HepG2 (cell line): Measurements from ENCODE around the gene HELLS. TPM values are rescaled to one million over a fixed set of nuclear protein-coding genes. Genes with fewer than 3 reads are reported as not detected.

Experiments
- NR0B2 ChIP-seq: sonication (generic); formaldehyde crosslinking; IDR thresholded peaks from 2 replicates; pipeline ENCODE4 v1.4.0; 2020; ENCODE audit warnings: mild to moderate bottlenecking, missing genetic modification reagents
- RFX3 ChIP-seq: IDR thresholded peaks from 2 replicates; pipeline ENCODE4 v1.6.1; 2016; ENCODE audit warnings: missing biosample characterization, missing genetic modification reagents
- ZNF318 ChIP-seq: sonication (generic); formaldehyde crosslinking; IDR thresholded peaks from 2 replicates; pipeline ENCODE4 v1.4.0; 2020; ENCODE audit warnings: mild to moderate bottlenecking, missing genetic modification reagents
- ZNF660 ChIP-seq: sonication (generic); formaldehyde crosslinking; IDR thresholded peaks from 2 replicates; pipeline ENCODE4 v1.5.1; 2020; ENCODE audit warnings: mild to moderate bottlenecking, low read depth, missing genetic modification reagents, borderline replicate concordance
- polyA plus RNA-seq, 8 experiments: library from polyadenylated mRNA; depleted of rRNA in 3 of 8; stranded (reverse) in 7 of 8; unstranded in 1 of 8; fragments of >200 nt; fragmentation: Illumina TruSeq in 4 of 8; extraction: Trizol in 4 of 8; gene quantifications; 2 replicates each; pipeline versions ENCODE4 v1.2.1 to v1.2.3, GENCODE V29; 2011 to 2016; ENCODE audit warnings: low read depth in 4 of 8, missing spikeins in 1 of 8, mixed read lengths in 1 of 8; ENCODE audit not compliant: insufficient read depth in 1 of 8
- total RNA-seq, 5 experiments: library from RNA; depleted of rRNA; stranded (reverse); fragments of >200 nt; fragmentation: Illumina TruSeq; extraction: Trizol; gene quantifications; 2 replicates each; pipeline ENCODE4 v1.2.3, GENCODE V29; 2016; ENCODE audit warnings: low read depth in 1 of 5

HELLS gene
- total and polyA plus RNA-seq, 2 of the 13 experiments (the other 11 are each of a cell fraction or from before 2014, with no cell fraction given): 22.6 to 84.6 TPM

- TF ChIP-seq ZNF318 (CRISPR knock-in tag) (no peak), ZNF660 (CRISPR knock-in tag) (no peak), RFX3 (no peak), NR0B2 (CRISPR knock-in tag) (no peak)
Observed at GRCh38 chr10:94524146-94524545, 21.4 kb upstream of the HELLS start (continued).
